Measurements from ENCODE around the gene TP53RK. TPM values are rescaled to one million over a fixed set of nuclear protein-coding genes. Genes with fewer than 3 reads are reported as not detected.

Gene TP53RK
- total and polyA plus RNA-seq, 2 of the 13 experiments (the other 11 are each of a cell fraction or from before 2014, with no cell fraction given) = 12.9 to 25.5 TPM

DNA sequence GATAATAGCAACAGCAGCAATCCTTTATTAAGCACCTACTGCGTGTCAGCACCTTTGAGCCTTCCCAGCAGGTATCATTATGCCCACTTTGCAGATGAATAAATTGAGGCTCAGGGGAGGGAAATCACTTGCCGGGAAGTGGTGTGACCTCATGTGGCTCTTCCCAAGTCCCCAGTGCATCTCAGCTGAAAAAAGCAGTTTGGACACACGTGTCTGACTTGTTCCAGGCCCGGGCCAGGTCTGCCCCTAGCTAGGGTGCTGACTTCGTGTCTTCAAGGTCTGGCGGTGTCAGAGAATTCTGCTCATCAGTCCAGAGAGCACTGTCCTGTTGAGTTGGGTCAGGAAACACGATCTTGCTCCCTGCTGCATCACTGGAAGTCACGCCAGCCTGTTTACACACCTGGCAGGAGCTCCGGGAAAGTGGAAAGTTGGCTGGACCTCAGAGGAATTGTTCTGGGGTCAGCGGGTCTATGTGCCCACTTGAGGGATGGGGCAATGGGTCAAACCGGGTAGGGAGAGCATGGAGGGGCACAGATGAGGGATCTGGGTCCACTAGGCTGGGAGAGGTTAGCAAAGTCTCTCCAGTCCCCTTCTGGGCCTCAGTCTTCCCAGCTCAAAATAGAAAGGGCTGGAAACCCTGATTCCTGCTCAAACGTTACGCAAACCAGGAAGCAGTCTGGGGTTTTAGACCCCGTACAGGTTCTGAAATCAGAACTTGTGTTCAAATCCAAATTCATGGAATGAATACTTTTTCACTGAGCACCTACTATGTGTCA is 48.5 kb downstream of the TP53RK start (continued):
- TF ChIP-seq, protein P1, sequence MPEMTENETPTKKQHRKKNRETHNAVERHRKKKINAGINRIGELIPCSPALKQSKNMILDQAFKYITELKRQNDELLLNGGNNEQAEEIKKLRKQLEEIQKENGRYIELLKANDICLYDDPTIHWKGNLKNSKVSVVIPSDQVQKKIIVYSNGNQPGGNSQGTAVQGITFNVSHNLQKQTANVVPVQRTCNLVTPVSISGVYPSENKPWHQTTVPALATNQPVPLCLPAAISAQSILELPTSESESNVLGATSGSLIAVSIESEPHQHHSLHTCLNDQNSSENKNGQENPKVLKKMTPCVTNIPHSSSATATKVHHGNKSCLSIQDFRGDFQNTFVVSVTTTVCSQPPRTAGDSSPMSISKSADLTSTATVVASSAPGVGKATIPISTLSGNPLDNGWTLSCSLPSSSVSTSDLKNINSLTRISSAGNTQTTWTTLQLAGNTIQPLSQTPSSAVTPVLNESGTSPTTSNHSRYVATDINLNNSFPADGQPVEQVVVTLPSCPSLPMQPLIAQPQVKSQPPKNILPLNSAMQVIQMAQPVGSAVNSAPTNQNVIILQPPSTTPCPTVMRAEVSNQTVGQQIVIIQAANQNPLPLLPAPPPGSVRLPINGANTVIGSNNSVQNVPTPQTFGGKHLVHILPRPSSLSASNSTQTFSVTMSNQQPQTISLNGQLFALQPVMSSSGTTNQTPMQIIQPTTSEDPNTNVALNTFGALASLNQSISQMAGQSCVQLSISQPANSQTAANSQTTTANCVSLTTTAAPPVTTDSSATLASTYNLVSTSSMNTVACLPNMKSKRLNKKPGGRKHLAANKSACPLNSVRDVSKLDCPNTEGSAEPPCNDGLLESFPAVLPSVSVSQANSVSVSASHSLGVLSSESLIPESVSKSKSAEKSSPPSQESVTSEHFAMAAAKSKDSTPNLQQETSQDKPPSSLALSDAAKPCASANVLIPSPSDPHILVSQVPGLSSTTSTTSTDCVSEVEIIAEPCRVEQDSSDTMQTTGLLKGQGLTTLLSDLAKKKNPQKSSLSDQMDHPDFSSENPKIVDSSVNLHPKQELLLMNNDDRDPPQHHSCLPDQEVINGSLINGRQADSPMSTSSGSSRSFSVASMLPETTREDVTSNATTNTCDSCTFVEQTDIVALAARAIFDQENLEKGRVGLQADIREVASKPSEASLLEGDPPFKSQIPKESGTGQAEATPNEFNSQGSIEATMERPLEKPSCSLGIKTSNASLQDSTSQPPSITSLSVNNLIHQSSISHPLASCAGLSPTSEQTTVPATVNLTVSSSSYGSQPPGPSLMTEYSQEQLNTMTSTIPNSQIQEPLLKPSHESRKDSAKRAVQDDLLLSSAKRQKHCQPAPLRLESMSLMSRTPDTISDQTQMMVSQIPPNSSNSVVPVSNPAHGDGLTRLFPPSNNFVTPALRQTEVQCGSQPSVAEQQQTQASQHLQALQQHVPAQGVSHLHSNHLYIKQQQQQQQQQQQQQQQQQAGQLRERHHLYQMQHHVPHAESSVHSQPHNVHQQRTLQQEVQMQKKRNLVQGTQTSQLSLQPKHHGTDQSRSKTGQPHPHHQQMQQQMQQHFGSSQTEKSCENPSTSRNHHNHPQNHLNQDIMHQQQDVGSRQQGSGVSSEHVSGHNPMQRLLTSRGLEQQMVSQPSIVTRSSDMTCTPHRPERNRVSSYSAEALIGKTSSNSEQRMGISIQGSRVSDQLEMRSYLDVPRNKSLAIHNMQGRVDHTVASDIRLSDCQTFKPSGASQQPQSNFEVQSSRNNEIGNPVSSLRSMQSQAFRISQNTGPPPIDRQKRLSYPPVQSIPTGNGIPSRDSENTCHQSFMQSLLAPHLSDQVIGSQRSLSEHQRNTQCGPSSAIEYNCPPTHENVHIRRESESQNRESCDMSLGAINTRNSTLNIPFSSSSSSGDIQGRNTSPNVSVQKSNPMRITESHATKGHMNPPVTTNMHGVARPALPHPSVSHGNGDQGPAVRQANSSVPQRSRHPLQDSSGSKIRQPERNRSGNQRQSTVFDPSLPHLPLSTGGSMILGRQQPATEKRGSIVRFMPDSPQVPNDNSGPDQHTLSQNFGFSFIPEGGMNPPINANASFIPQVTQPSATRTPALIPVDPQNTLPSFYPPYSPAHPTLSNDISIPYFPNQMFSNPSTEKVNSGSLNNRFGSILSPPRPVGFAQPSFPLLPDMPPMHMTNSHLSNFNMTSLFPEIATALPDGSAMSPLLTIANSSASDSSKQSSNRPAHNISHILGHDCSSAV (CRISPR knock-in tag; IDR thresholded peaks at IDR 0.05; ENCODE audit: borderline replicate concordance) = no peak
- peak; percentile 88; the same call in 1 of the 2 replicates for TF ChIP-seq NR2F2 (IDR thresholded peaks at IDR 0.05; ENCODE audit: borderline replicate concordance, low read depth)
- TF ChIP-seq ZFYVE20 (CRISPR knock-in tag; IDR thresholded peaks at IDR 0.05; ENCODE audit: borderline replicate concordance, low read depth) = no peak
- TF ChIP-seq, protein P2, sequence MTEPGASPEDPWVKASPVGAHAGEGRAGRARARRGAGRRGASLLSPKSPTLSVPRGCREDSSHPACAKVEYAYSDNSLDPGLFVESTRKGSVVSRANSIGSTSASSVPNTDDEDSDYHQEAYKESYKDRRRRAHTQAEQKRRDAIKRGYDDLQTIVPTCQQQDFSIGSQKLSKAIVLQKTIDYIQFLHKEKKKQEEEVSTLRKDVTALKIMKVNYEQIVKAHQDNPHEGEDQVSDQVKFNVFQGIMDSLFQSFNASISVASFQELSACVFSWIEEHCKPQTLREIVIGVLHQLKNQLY (CRISPR knock-in tag; IDR thresholded peaks at IDR 0.05) = peak; percentile 58; the same call in 1 of the 2 replicates
- TF ChIP-seq, protein P3, sequence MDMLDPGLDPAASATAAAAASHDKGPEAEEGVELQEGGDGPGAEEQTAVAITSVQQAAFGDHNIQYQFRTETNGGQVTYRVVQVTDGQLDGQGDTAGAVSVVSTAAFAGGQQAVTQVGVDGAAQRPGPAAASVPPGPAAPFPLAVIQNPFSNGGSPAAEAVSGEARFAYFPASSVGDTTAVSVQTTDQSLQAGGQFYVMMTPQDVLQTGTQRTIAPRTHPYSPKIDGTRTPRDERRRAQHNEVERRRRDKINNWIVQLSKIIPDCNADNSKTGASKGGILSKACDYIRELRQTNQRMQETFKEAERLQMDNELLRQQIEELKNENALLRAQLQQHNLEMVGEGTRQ (IDR thresholded peaks at IDR 0.05; ENCODE audit: low read depth, low read length) = no peak
- TF ChIP-seq, protein P3 (CRISPR knock-in tag; IDR thresholded peaks at IDR 0.05; ENCODE audit: borderline replicate concordance) = no peak
- TF ChIP-seq ZNF234 (CRISPR knock-in tag; conservative IDR thresholded peaks at IDR 0.05) = no peak
- no peak for TF ChIP-seq NBN (conservative IDR thresholded peaks at IDR 0.05)
- TF ChIP-seq, protein P4, sequence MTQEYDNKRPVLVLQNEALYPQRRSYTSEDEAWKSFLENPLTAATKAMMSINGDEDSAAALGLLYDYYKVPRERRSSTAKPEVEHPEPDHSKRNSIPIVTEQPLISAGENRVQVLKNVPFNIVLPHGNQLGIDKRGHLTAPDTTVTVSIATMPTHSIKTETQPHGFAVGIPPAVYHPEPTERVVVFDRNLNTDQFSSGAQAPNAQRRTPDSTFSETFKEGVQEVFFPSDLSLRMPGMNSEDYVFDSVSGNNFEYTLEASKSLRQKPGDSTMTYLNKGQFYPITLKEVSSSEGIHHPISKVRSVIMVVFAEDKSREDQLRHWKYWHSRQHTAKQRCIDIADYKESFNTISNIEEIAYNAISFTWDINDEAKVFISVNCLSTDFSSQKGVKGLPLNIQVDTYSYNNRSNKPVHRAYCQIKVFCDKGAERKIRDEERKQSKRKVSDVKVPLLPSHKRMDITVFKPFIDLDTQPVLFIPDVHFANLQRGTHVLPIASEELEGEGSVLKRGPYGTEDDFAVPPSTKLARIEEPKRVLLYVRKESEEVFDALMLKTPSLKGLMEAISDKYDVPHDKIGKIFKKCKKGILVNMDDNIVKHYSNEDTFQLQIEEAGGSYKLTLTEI (CRISPR knock-in tag; conservative IDR thresholded peaks at IDR 0.05) = no peak
- TF ChIP-seq, protein P5, sequence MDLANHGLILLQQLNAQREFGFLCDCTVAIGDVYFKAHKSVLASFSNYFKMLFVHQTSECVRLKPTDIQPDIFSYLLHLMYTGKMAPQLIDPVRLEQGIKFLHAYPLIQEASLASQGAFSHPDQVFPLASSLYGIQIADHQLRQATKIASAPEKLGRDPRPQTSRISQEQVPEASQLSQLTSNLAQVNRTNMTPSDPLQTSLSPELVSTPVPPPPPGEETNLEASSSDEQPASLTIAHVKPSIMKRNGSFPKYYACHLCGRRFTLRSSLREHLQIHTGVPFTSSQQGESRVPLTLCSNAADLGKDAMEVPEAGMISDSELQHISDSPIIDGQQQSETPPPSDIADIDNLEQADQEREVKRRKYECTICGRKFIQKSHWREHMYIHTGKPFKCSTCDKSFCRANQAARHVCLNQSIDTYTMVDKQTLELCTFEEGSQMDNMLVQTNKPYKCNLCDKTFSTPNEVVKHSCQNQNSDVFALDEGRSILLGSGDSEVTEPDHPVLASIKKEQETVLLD (CRISPR knock-in tag; IDR thresholded peaks at IDR 0.05; ENCODE audit: low read depth) = no peak
- TF ChIP-seq TARDBP (CRISPR knock-in tag; IDR thresholded peaks at IDR 0.05) = peak; percentile 72; the same call in 1 of the 2 replicates
- TF ChIP-seq ZEB1 (IDR thresholded peaks at IDR 0.05; ENCODE audit: insufficient replicate concordance, low read depth) = peak; percentile 57
- TF ChIP-seq XBP1 (CRISPR knock-in tag; IDR thresholded peaks at IDR 0.05) = no peak

Measured in HepG2 (cell line).